GM19025 (cell line): Measurements from ENCODE around the gene CYP4F2.
"Not testable (repeated sequence)": the region's sequence is repeated elsewhere in the genome, so short reads cannot be mapped to it uniquely, and the experiment has no call there.

Experiments used
- ATAC-seq: cut with Tn5 transposase; IDR thresholded peaks from one replicate; pipeline ENCODE4 v1.9.1; 2021; ENCODE audit warnings: mild to moderate bottlenecking, low read depth, moderate library complexity; ENCODE audit not compliant: unreplicated experiment

CYP4F2 gene, protein sequence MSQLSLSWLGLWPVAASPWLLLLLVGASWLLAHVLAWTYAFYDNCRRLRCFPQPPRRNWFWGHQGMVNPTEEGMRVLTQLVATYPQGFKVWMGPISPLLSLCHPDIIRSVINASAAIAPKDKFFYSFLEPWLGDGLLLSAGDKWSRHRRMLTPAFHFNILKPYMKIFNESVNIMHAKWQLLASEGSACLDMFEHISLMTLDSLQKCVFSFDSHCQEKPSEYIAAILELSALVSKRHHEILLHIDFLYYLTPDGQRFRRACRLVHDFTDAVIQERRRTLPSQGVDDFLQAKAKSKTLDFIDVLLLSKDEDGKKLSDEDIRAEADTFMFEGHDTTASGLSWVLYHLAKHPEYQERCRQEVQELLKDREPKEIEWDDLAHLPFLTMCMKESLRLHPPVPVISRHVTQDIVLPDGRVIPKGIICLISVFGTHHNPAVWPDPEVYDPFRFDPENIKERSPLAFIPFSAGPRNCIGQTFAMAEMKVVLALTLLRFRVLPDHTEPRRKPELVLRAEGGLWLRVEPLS

DNA sequence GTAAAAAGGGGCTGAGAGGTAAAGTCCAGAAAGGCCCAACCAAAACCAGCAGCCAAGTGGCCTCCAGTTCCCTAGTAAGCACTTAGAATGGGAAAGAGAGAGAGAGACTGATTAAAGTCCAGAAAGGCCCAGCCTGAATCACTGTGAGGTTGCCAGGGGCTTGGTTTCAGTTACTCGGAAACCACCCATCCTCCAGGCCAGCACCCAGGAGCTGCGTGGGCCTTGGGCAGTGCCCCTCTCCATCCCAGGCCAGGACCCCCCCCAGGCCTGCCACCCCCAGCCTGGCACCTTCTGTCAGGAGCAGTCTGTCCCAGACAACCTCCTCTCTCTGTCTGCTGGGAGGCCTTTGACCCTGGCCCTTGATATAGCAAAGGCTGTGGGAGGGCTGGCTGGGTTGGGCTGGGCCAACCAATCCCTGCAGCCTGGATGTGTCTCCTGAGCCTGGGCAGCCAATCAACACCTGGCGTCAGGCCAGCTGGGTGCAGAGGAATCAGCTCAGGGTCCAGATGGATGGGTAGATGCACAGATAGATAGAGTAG lies at the start of gene CYP4F2:
CYP4F2 (minus strand) TSS at position 337 of the 539 bp plus-strand sequence. CDS start 463 bp downstream, outside the sequence.
- ATAC-seq, result no peak

- no peak for ATAC-seq
Observed at GRCh38 chr19:15945301-15945700, 47.4 kb upstream of the CYP4F2 start.

DNA sequence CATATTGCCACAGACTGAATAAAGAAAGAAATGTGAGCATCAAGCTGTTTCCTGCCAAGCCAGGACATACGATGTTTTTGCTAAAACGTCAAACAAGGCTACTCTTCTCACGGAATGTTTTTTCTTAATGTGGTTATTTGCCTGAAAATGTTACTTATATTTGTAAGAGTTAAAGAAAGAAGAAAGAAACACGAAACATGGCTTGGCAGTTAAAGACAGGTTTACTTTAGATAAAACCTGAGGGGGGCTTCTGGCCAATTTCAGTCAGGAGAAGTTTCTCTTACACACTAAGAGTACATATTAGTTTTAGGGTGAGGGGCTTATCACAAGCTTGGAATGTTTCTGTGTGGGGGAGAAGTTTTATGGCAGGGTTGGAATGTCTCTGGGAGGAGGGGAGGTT lies 46.5 kb upstream of the CYP4F2 start:
- no peak for ATAC-seq

DNA sequence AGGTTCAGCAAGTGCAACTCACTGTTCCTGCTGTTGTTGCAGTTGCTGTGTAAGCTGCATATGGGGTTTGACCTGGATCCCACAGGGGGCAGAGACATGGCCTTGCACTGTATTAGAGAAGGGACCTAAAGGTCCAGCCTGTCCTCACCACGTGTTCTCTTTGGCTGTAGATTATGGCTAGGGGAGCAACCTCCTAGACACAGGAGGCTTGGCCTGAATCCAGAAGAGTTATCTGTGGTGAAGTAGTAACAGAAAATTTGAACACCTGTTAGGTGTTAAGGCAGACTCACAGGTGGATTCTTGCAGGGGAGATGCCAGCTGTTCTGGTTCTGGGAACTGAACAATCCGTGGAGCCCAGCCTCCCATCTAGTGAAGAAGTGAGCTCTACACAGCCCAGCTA lies 39.9 kb upstream of the CYP4F2 start:
- no peak for ATAC-seq

DNA sequence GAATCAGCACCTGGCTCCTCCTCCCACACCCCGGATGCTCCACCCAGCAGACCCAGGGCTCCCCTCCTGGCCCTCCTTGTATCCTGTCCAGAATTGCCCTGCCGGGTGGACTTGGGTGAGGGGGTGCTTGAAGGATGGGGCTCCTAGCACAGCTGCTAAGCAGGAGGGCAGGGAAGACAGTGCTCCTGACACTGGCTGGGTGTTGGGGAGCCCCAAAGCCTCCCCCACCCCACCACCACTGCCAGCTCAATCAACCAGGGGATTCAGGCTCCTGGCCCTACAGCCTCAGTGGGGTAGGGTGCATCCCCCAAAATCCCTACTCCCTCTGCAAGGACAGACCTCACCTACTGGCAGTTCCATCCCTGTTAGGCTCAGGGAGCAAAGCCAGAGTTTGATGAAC lies 39.1 kb upstream of the CYP4F2 start:
- no peak for ATAC-seq

GRCh38 chr19:15936173-15936572 lies 38.3 kb upstream of the CYP4F2 start:
- ATAC-seq, result no peak

GRCh38 chr19:15935167-15935702 lies 37.4 kb upstream of the CYP4F2 start:
- no peak for ATAC-seq

DNA sequence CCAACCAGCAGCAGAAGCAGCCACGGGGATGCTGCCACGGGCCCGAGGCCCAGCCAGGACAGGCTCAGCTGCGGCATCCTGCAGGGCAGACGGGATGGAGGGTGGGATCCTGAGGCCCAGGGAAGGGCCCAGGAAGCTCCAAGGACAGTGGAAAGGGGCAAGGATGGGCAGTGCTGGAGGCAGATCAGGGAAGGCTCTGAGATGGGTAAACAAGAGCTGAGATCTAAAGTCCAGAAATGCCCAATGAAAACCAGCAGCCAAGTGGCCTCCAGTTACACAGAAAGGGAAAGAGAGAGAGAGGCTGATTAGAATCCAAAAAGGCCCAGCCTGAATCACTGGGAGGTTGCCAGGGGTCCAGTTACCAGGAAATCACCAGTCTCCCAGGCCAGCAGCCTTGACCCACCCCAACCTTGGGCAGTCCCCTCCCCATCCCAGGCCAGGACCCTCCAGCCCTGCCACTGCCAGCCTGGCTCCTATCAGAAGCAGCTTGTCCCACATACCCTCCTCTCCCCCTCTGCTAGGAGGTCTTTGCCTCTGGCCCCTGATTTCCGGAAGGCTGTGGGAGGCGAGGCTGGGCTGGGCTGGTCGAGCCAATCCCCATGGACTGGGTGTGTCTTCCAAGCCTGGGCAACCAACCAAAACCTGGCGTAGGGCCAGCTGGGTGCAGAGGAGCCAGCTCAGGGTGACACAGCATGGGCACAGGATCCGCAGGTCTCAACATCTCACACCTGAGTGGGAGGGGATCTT lies 36.6 kb upstream of the CYP4F2 start, which contains the start of gene CYP4F11:
CYP4F11 (minus strand) TSS at position 198 of the 747 bp plus-strand sequence; CDS start at position 77, 121 bp downstream.
- no peak for ATAC-seq

GRCh38 chr19:15933761-15934331 lies 36.0 kb upstream of the CYP4F2 start:
- ATAC-seq, result not testable (repeated sequence)

DNA sequence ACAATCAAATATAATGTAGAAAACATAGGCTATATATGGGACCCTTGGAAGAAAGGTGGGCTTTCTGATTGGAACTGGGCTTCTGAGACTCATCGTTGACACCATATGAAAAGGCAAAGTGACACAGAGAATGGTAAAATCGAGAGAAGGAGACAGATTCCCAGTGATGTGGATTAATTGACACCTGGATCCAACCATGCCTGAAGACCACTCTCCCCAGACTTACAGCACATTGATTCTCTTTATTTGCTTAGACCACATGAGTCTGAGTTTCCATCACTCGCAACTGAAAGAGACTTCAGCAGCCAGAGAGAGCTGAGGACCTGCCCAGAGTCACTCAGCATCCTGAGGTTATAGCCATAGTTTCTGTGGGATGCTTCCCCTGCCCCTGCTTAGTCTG lies 30.4 kb upstream of the CYP4F2 start:
- no peak for ATAC-seq

DNA sequence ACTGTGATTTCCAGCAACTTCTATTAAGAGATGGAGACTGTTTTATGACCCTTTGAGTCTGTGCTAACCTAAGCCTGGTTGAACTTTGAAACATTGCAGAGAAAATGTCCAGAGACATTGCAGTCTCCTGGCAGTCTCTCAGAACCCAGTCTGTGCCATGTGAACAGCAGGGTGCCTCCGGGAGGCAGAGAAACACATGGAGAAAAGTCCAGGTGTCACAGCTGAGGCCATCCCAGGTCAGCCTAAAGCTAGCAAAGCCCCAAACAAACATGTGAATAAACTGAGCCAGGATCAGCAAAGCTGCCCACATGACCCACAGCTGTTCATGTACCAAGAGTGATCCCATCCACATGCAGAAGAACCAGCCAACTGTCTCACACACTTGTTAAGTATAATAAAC lies 28.6 kb upstream of the CYP4F2 start:
- ATAC-seq, result no peak

DNA sequence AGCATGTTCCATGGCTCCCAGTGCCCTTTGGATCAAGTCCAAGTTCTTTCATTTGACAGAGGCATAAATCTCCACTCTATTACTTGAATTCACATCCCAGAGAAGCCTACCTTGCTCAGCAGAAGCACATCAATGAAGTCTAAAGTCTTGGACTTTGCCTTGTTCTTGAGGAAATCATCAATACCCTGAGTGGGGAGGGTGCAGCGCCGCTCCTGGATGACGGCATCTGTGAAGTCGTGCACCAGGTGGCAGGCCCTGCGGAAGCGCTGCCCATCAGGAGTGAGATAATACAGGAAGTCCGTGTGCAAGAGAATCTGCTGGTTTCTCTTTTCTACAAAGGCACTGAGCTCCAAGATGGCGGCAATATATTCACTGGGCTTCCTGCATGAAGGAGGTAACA lies 25.8 kb upstream of the CYP4F2 start:
- ATAC-seq, result no peak

DNA sequence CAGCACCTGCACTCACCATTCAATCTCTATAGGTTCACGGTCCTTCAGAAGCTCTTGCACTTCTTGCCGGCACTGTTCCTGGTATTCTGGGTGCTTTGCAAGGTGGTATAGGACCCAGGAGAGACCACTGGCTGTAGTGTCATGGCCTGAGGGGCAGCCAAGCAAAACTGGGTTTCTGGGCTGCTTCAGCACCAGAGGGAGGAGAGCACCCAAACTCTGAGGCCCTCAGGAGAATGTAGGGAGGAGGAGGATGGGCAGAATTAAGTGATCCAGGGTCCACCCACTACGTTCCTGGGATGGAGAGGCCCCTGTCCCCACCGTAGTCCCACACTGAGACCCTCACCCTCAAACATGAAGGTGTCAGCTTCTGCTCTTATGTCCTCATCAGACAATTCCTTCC lies 24.1 kb upstream of the CYP4F2 start:
- ATAC-seq, result no peak

DNA sequence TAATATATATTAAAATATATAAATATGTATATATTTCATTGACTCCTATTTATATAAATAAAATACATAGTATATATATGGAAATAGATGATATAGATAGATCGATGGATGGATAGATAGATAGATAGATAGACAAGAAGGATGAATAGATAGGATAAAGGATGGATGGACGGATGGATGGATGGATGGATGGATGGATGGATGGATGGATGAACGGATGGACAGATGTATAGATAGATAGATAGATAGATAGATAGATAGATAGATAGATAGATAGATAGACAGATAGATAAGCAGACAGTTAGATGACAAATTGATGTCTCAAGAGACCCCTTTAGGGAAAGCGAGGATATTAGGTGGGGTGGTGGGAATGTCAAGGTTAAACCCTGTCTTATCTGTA lies 21.4 kb upstream of the CYP4F2 start:
- ATAC-seq, result no peak

DNA sequence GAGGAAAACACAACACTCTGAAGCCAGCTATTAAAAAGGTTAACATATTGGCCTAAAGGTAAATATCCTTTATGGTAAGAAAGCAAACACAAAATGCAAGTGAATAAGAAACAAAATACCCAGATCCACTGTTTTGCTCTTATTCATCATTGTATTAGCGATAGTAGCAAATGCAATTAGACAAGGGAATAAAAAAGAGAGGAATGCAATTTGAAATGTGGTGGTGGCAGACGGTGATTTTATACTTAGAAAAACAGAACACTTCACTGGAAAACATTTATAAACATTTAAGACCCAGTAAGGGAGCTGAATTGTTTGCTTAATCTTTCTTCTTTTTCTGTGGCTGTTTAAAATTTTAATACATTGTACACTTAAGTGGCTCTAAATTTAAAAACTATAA lies 17.2 kb upstream of the CYP4F2 start:
- no peak for ATAC-seq

DNA sequence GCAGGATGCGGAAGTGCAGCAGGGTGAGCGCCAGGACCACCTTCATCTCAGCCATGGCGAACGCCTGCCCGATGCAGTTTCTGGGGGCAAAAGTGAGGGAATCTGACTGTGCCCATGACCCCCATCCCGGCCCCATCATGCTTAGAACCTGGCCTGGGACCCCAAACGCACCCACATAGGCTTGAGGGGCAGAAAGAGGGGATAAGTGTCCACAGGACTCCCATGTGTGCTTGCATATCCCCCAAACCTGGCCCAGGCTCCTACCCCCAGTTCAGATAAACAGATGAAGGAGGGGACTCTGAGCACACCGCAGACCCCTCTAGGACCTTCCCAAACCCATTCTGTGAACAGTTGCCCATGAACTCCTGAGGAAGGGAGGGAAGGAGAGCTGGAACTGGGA lies 16.0 kb upstream of the CYP4F2 start:
- no peak for ATAC-seq

GRCh38 chr19:15913384-15913783 lies 15.5 kb upstream of the CYP4F2 start:
- no peak for ATAC-seq

- no peak for ATAC-seq
Observed at GRCh38 chr19:15911599-15912235, 13.8 kb upstream of the CYP4F2 start.

DNA sequence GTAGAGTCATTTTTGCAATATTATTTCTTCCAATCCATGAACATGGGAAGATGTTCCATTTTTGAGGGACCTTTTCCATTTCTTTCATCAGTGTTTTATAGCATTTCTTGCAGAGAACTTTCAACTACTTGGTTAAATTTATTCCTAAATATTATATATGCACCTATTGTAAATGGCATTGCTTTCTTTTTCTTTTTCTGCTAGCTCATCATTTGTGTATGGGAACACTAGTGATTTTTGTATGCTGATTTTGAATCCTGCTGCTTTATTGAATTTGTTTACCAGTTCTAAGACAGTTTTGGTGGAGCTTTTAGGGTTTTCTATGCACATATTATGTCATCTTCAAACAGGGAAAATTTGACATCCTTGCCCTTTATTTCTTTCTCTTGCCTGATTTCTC lies 7.2 kb upstream of the CYP4F2 start:
- no peak for ATAC-seq

DNA sequence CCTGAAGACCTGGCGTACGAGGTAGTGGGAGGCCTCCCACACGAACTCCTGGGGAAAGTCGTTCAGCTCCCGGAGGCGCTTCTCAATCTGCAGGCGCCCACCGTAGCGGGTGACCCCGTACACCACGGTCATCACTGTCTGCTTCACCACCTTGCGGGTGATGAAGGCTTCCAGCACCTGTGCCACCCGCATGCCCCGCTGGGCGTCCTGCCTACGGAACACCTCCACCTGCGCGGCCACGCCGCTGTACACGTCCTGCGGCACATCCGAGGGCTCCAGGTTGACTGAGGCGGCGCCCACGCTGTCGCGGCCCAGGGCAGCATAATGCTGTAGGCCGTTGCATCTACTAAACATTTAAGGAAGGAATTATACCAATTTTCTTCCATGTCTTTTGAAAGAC lies 5.0 kb upstream of the CYP4F2 start:
- not testable (repeated sequence) for ATAC-seq
